Endothelial cell of umbilical vein (primary cell): Measurements from ENCODE around the gene MCHR1. TPM values are rescaled to one million over a fixed set of nuclear protein-coding genes. Genes with fewer than 3 reads are reported as not detected.

Source experiments
- BruUV-seq: library from RNA; stranded (reverse); fragments of 400-500 nt; replicated peaks from 2 replicates; lab custom pipeline; 2021; lab: Mats Ljungman, UMichigan
- CTCF ChIA-PET: fragments of 300-600, 350-600 bp; sonication (Branson Sonifier 250); formaldehyde crosslinking; loops from one replicate; lab custom pipeline; 2021; ENCODE audit warnings: antibody characterized with exemption, inconsistent platforms; lab: Charles Lee
- POLR2A ChIA-PET: fragments of 300-600, 350-600 bp; sonication (Branson Sonifier 250); formaldehyde crosslinking; loops from one replicate; lab custom pipeline; 2021; ENCODE audit warnings: antibody characterized with exemption, inconsistent platforms; lab: Charles Lee
- DNase-seq: peaks from one replicate; pipeline ENCODE4 v3.0.0-alpha.2; 2011; ENCODE audit warnings: low read depth, low spot score
- FAIRE-seq: peaks from 2 replicates; lab custom pipeline; 2011; peaks lifted over from hg19 to GRCh38; lab: Jason Lieb, UNC
- H2AFZ ChIP-seq: 2 replicates; pipeline ENCODE4 v1.6.0; 2012; ENCODE audit warnings: low read depth, low read length, control low read depth, inconsistent platforms
- H3K27ac ChIP-seq: 2 replicates; pipeline ENCODE4 v1.5.1; 2011; ENCODE audit warnings: low read depth, mild to moderate bottlenecking, control low read depth, low read length, moderate library complexity; ENCODE audit not compliant: insufficient read depth
- H3K27me3 ChIP-seq, 2 experiments: 2 replicates each; pipeline versions ENCODE4 v1.6.0 to v1.6.1; 2011; ENCODE audit warnings: low read length in 2 of 2, mixed read lengths in 1 of 2; ENCODE audit not compliant: control insufficient read depth in 2 of 2, insufficient read depth in 2 of 2
- H3K36me3 ChIP-seq, 2 experiments: 2 replicates in 1 of 2; 3 replicates in 1 of 2; pipeline ENCODE4 v1.5.1; 2011; ENCODE audit warnings: low read length in 2 of 2, mild to moderate bottlenecking in 1 of 2, moderate library complexity in 1 of 2; ENCODE audit not compliant: control insufficient read depth in 2 of 2, insufficient read depth in 2 of 2; ENCODE audit errors: extremely low read depth in 1 of 2
- H3K4me1 ChIP-seq: 3 replicates; pipeline ENCODE4 v1.5.1; 2011; ENCODE audit warnings: mild to moderate bottlenecking, low read length; ENCODE audit not compliant: control insufficient read depth, insufficient read depth; ENCODE audit errors: extremely low read depth
- H3K4me2 ChIP-seq: 2 replicates; pipeline ENCODE4 v1.6.1; 2011; ENCODE audit warnings: low read length, control low read depth, mixed read lengths; ENCODE audit not compliant: insufficient read depth
- H3K4me3 ChIP-seq, 3 experiments: fragments of 200-600 bp in 1 of 3; sonication (generic), shearing (Covaris generic) in 1 of 3; replicated peaks in 1 of 3; 2 replicates each; pipeline ENCODE4 v1.5.1; 2011 to 2016; ENCODE audit warnings: control low read depth in 3 of 3, low read length in 3 of 3, mild to moderate bottlenecking in 2 of 3, inconsistent platforms in 1 of 3, low read depth in 1 of 3, moderate library complexity in 1 of 3; ENCODE audit not compliant: insufficient read depth in 1 of 3
- H3K79me2 ChIP-seq: 2 replicates; pipeline ENCODE4 v1.6.0; 2012; ENCODE audit warnings: low read length, inconsistent platforms; ENCODE audit not compliant: control insufficient read depth, insufficient read depth
- H3K9ac ChIP-seq: replicated peaks from 2 replicates; pipeline ENCODE3; 2011; ENCODE audit warnings: low read length, control low read depth; ENCODE audit not compliant: insufficient read depth; ENCODE audit errors: extremely low read depth
- H3K9me1 ChIP-seq: replicated peaks from 3 replicates; pipeline ENCODE4 v1.6.0; 2011; ENCODE audit warnings: mild to moderate bottlenecking, low read length; ENCODE audit not compliant: control insufficient read depth, insufficient read depth; ENCODE audit errors: extremely low read depth
- H3K9me3 ChIP-seq: replicated peaks from 2 replicates; pipeline ENCODE4 v1.5.1; 2012; ENCODE audit warnings: low read length, inconsistent platforms; ENCODE audit not compliant: control insufficient read depth, insufficient read depth
- H4K20me1 ChIP-seq: replicated peaks from 2 replicates; pipeline ENCODE3; 2011; ENCODE audit warnings: mild to moderate bottlenecking, low read length; ENCODE audit not compliant: control insufficient read depth, insufficient read depth; ENCODE audit errors: extremely low read depth
- CTCF ChIP-seq, 2 donors: IDR thresholded peaks; 1 replicate in 1 of 2; 2 replicates in 1 of 2; pipeline ENCODE4 v1.5.1; 2011; ENCODE audit warnings: low read length in 2 of 2, mild to moderate bottlenecking in 2 of 2, moderate library complexity in 2 of 2, control low read depth in 1 of 2, inconsistent platforms in 1 of 2, low read depth in 1 of 2; ENCODE audit not compliant: insufficient read depth in 1 of 2; ENCODE audit errors: extremely low read depth in 1 of 2
- EZH2 ChIP-seq: IDR thresholded peaks from 2 replicates; pipeline ENCODE4 v1.6.1; 2012; ENCODE audit warnings: borderline replicate concordance, low read depth, mild to moderate bottlenecking, moderate library complexity, low read length, inconsistent platforms; ENCODE audit not compliant: severe bottlenecking
- FOS ChIP-seq: IDR thresholded peaks from 2 replicates; pipeline ENCODE4 v1.6.1; 2011; ENCODE audit warnings: mild to moderate bottlenecking, low read length, moderate library complexity, borderline replicate concordance; ENCODE audit not compliant: insufficient read depth
- GATA2 ChIP-seq: IDR thresholded peaks from 2 replicates; pipeline ENCODE4 v1.7.0; 2011; ENCODE audit warnings: low read depth, mild to moderate bottlenecking, moderate library complexity, mixed read lengths, low read length; ENCODE audit not compliant: insufficient read length, insufficient read depth
- JUN ChIP-seq: IDR thresholded peaks from 2 replicates; pipeline ENCODE4 v1.6.1; 2011; ENCODE audit warnings: borderline replicate concordance, low read depth; ENCODE audit not compliant: insufficient read length, insufficient read depth
- MAX ChIP-seq: IDR thresholded peaks from 2 replicates; pipeline ENCODE4 v1.6.1; 2011; ENCODE audit not compliant: insufficient read depth, insufficient read length
- MYC ChIP-seq: IDR thresholded peaks from one replicate; pipeline ENCODE4 v1.6.1; 2011; ENCODE audit warnings: mild to moderate bottlenecking, low read depth, low read length
- POLR2A ChIP-seq: IDR thresholded peaks from 2 replicates; pipeline ENCODE4 v1.6.1; 2012; ENCODE audit warnings: low read depth, mild to moderate bottlenecking, control low read depth, low read length
- POLR2AphosphoS5 ChIP-seq: IDR thresholded peaks from 2 replicates; pipeline ENCODE4 v1.6.1; 2012; ENCODE audit warnings: low read depth, mild to moderate bottlenecking, control low read depth, low read length, moderate library complexity; ENCODE audit not compliant: insufficient read depth
- dilution Hi-C: fragments of 300-500 bp; cut with MboI; formaldehyde crosslinking; loops from one replicate; pipeline ENCODE4 v1.15.0; 2019; ENCODE audit warnings: low sequenced_read_pairs; ENCODE audit not compliant: extremely low pct_ligation_motif_present
- intact Hi-C: fragments of 100-400 bp; cut with micrococcal nuclease; formaldehyde crosslinking; loops from one replicate; pipeline ENCODE4 v1.10.0; 2022
- polyA plus RNA-seq, 4 experiments: library from polyadenylated mRNA; depleted of rRNA in 3 of 4; stranded (reverse) in 3 of 4; unstranded in 1 of 4; fragments of >200 nt; gene quantifications; 2 replicates each; pipeline versions ENCODE4 v1.2.1 to v1.2.3, GENCODE V29; 2011 to 2012; ENCODE audit warnings: missing spikeins in 1 of 4
- total RNA-seq: library from RNA; stranded (reverse); gene quantifications from 2 replicates; pipeline ENCODE4 v1.2.3, GENCODE V29; 2021

The MCHR1 gene
- total and polyA plus RNA-seq, 2 donors (not counting 3 experiments of a cell fraction or from before 2014, with no cell fraction given) = not detected

DNA sequence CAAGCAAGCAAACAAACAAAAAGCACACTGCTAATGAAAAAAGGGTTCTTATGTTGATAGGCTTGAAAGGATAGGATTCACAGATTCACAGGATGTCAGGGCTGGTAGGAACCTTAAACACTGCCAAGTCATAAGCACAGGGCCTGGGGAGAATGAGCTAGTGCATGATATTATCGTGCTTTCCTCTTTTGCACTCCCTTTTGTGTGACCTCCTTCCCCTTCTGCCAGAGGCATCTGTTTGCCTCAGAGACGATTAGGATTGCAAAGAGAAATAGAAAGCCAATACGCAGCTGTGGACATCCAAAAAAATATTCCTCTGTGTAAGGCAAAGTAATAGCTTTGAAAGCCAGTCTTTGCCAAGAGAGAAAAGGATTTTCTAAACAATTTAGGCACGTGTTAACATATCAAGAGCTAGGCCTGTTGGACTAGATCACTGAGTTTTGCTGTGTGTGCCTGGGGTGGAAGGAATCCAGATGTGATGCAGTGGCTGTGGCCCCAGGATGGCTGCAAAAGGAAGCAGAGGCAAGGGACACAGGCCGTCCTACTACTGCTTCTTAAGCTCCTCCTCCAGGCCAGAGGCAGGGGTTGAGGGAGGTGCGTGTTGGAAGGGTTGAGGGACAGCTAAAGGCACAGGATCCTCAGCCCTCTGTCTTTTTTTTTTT is 30.6 kb downstream of the MCHR1 start:
- dilution Hi-C loops (no loop called here), intact Hi-C loops (no loop called here)
- no peak overlapping the region for H3K9ac ChIP-seq
- no peak overlapping the region for H3K27ac ChIP-seq
- DNase-seq (no peak), FAIRE-seq (no peak)
- no peaks in the 10 kb centered on the region for H4K20me1 ChIP-seq
- no peaks in the 10 kb centered on the region for H3K9me1 ChIP-seq
- H3K9me3 ChIP-seq = no peaks in the 10 kb centered on the region
- no peak overlapping the region for H3K4me2 ChIP-seq
- H3K4me3 ChIP-seq = no peak overlapping the region
- no peaks in the 10 kb centered on the region for H3K79me2 ChIP-seq
- no peak for TF ChIP-seq FOS
- TF ChIP-seq MAX = no peak
- TF ChIP-seq POLR2A = no peak
- TF ChIP-seq POLR2AphosphoS5 = no peak
- no peak for TF ChIP-seq EZH2
- no peak for TF ChIP-seq GATA2
- no peak for TF ChIP-seq JUN
- no peak for TF ChIP-seq MYC
- no peak for TF ChIP-seq CTCF (IDR thresholded peaks at IDR 0.05; ENCODE audit: extremely low read depth in 1 of 2, insufficient read depth in 1 of 2, low read depth in 1 of 2, low read length in 2 of 2)
- no peaks in the 10 kb centered on the region for H3K36me3 ChIP-seq
- CTCF ChIA-PET = interaction anchor here (0.7 to 2.8 kb wide), 6 partner anchors 9 to 951 kb away, joined by 3 to 21 read pairs (median 6); no protein-coding TSS in a partner anchor
- POLR2A ChIA-PET = no interaction called here
- no peak overlapping the region for H2AFZ ChIP-seq
- no TSS peak for BruUV-seq
- peaks cover 4% of the 10 kb centered on the region for H3K4me1 ChIP-seq
- no peaks in the 10 kb centered on the region for H3K27me3 ChIP-seq
